IMR-90 (cell line): ENCODE measurements around the gene ASCL5. TPM values are rescaled to one million over a fixed set of nuclear protein-coding genes. Genes with fewer than 3 reads are reported as not detected.

Experiments
- ATAC-seq: fragments of 200-7000 bp; cut with Tn5 transposase; 2 replicates; pipeline ENCODE4 v1.9.1; 2020; ENCODE audit warnings: low read depth, mild to moderate bottlenecking, moderate library complexity
- BruUV-seq: library from RNA; stranded (reverse); fragments of 400-500 nt; replicated peaks from 2 replicates; lab custom pipeline; 2021; lab: Mats Ljungman, UMichigan
- CTCF ChIA-PET: fragments of 300-600 bp; formaldehyde crosslinking; extraction: SDS; loops from one replicate; lab custom pipeline; 2021; ENCODE audit warnings: antibody characterized with exemption; lab: Yijun Ruan, JAX
- POLR2A ChIA-PET: fragments of 300-600 bp; sonication (Branson Sonifier 250); formaldehyde crosslinking; loops from one replicate; lab custom pipeline; 2022; ENCODE audit warnings: antibody characterized with exemption; ENCODE audit not compliant: unreplicated experiment; lab: Charles Lee
- DNase-seq: peaks from one replicate; pipeline ENCODE4 v3.0.0; 2013
- H2AFZ ChIP-seq: replicated peaks from 2 replicates; pipeline ENCODE3; 2013; ENCODE audit warnings: low read length, mild to moderate bottlenecking; ENCODE audit not compliant: poor library complexity
- H2AK5ac ChIP-seq: 2 replicates; pipeline ENCODE4 v1.6.1; 2013; ENCODE audit warnings: low read depth, low read length, inconsistent platforms
- H2AK9ac ChIP-seq: replicated peaks from 2 replicates; pipeline ENCODE3; 2013; ENCODE audit warnings: mild to moderate bottlenecking, low read depth, low read length, moderate library complexity; ENCODE audit not compliant: poor library complexity
- H2BK120ac ChIP-seq: 2 replicates; pipeline ENCODE4 v1.6.1; 2013; ENCODE audit warnings: low read depth, low read length, inconsistent platforms
- H2BK15ac ChIP-seq: 3 replicates; pipeline ENCODE4 v1.6.1; 2013; ENCODE audit warnings: low read depth, low read length, inconsistent platforms
- H2BK20ac ChIP-seq: 2 replicates; pipeline ENCODE4 v1.6.1; 2013; ENCODE audit warnings: low read depth, mild to moderate bottlenecking, inconsistent platforms, low read length, moderate library complexity
- H2BK5ac ChIP-seq: 2 replicates; pipeline ENCODE4 v1.6.1; 2013; ENCODE audit warnings: mild to moderate bottlenecking, low read depth, low read length, inconsistent platforms; ENCODE audit not compliant: poor library complexity, severe bottlenecking
- H3K14ac ChIP-seq: replicated peaks from 2 replicates; pipeline ENCODE4 v1.6.1; 2013; ENCODE audit warnings: low read depth, low read length, inconsistent platforms
- H3K18ac ChIP-seq: 2 replicates; pipeline ENCODE4 v1.6.1; 2013; ENCODE audit warnings: low read depth, low read length, control low read depth
- H3K23ac ChIP-seq: 2 replicates; pipeline ENCODE4 v1.6.1; 2013; ENCODE audit warnings: low read depth, low read length, inconsistent platforms
- H3K27ac ChIP-seq: 2 replicates; pipeline ENCODE4 v1.5.1; 2013; ENCODE audit warnings: mild to moderate bottlenecking, control low read depth, low read length; ENCODE audit not compliant: insufficient read depth
- H3K27me3 ChIP-seq: 2 replicates; pipeline ENCODE4 v1.6.1; 2013; ENCODE audit warnings: low read length; ENCODE audit not compliant: control insufficient read depth, insufficient read depth
- H3K36me3 ChIP-seq: 2 replicates; pipeline ENCODE4 v1.6.1; 2013; ENCODE audit warnings: low read length, mixed read lengths; ENCODE audit not compliant: control insufficient read depth, insufficient read depth
- H3K4ac ChIP-seq: 2 replicates; pipeline ENCODE4 v1.6.1; 2013; ENCODE audit warnings: low read depth, low read length, inconsistent platforms
- H3K4me1 ChIP-seq: 2 replicates; pipeline ENCODE4 v1.6.1; 2013; ENCODE audit warnings: low read length, mixed read lengths; ENCODE audit not compliant: control insufficient read depth, insufficient read depth
- H3K4me2 ChIP-seq: 2 replicates; pipeline ENCODE4 v1.6.1; 2013; ENCODE audit warnings: low read depth, mild to moderate bottlenecking, control low read depth, low read length, moderate library complexity
- H3K4me3 ChIP-seq: 2 replicates; pipeline ENCODE4 v1.5.1; 2013; ENCODE audit warnings: low read depth, mild to moderate bottlenecking, control low read depth, low read length, moderate library complexity; ENCODE audit not compliant: insufficient read depth
- H3K56ac ChIP-seq: 2 replicates; pipeline ENCODE4 v1.6.1; 2013; ENCODE audit warnings: low read length, inconsistent platforms; ENCODE audit not compliant: insufficient read depth; ENCODE audit errors: extremely low read depth
- H3K79me1 ChIP-seq, 2 experiments: 2 replicates each; pipeline ENCODE4 v1.6.1; 2013; ENCODE audit warnings: low read length in 2 of 2, inconsistent platforms in 1 of 2, low read depth in 1 of 2
- H3K9ac ChIP-seq: 2 replicates; pipeline ENCODE4 v1.6.1; 2013; ENCODE audit warnings: low read depth, low read length, control low read depth
- H3K9me1 ChIP-seq: 2 replicates; pipeline ENCODE4 v1.6.1; 2013; ENCODE audit warnings: low read length, inconsistent platforms; ENCODE audit not compliant: insufficient read depth
- H3K9me3 ChIP-seq: 2 replicates; pipeline ENCODE4 v1.6.1; 2013; ENCODE audit warnings: low read length; ENCODE audit not compliant: control insufficient read depth, insufficient read depth
- H4K20me1 ChIP-seq: 2 replicates; pipeline ENCODE4 v1.6.1; 2013; ENCODE audit warnings: low read length, inconsistent platforms; ENCODE audit not compliant: insufficient read depth
- H4K5ac ChIP-seq: 2 replicates; pipeline ENCODE4 v1.6.1; 2013; ENCODE audit warnings: mild to moderate bottlenecking, low read depth, low read length, control low read depth
- H4K8ac ChIP-seq, 2 experiments: 2 replicates each; pipeline ENCODE4 v1.6.1; 2013; ENCODE audit warnings: low read depth in 2 of 2, low read length in 2 of 2, control low read depth in 1 of 2, inconsistent platforms in 1 of 2
- H4K91ac ChIP-seq: 2 replicates; pipeline ENCODE4 v1.6.1; 2013; ENCODE audit warnings: low read depth, low read length, inconsistent platforms; ENCODE audit not compliant: insufficient read depth
- BHLHE40 ChIP-seq: fragments of 150-350 bp; IDR thresholded peaks from 2 replicates; pipeline ENCODE4 v1.6.1; 2016; ENCODE audit warnings: mild to moderate bottlenecking, low read depth, low read length
- CEBPB ChIP-seq: IDR thresholded peaks from 2 replicates; pipeline ENCODE4 v1.6.1; 2012; ENCODE audit warnings: low read depth, low read length, improper control_type of control experiment
- CHD1 ChIP-seq: IDR thresholded peaks from 2 replicates; pipeline ENCODE4 v1.6.1; 2012; ENCODE audit warnings: low read depth, low read length, improper control_type of control experiment
- FOS ChIP-seq: fragments of 150-350 bp; IDR thresholded peaks from 2 replicates; pipeline ENCODE4 v1.6.1; 2016; ENCODE audit warnings: low read depth, low read length
- MAFK ChIP-seq: IDR thresholded peaks from 2 replicates; pipeline ENCODE4 v1.6.1; 2012; ENCODE audit warnings: low read depth, low read length, improper control_type of control experiment
- MAZ ChIP-seq: IDR thresholded peaks from 2 replicates; pipeline ENCODE4 v1.6.1; 2012; ENCODE audit warnings: low read depth, mild to moderate bottlenecking, low read length, improper control_type of control experiment, moderate library complexity, borderline replicate concordance
- NFE2L2 ChIP-seq: fragments of 150-350 bp; IDR thresholded peaks from 2 replicates; pipeline ENCODE4 v1.6.1; 2016; ENCODE audit warnings: low read depth, mild to moderate bottlenecking, low read length
- RAD21 ChIP-seq: IDR thresholded peaks from 2 replicates; pipeline ENCODE4 v1.6.1; 2012; ENCODE audit warnings: low read length, improper control_type of control experiment
- RCOR1 ChIP-seq: IDR thresholded peaks from 2 replicates; pipeline ENCODE4 v1.6.1; 2012; ENCODE audit warnings: mild to moderate bottlenecking, low read length, improper control_type of control experiment; ENCODE audit not compliant: insufficient replicate concordance
- SMC3 ChIP-seq: fragments of 150-350 bp; IDR thresholded peaks from 2 replicates; pipeline ENCODE4 v1.6.1; 2016; ENCODE audit warnings: low read depth, mild to moderate bottlenecking, antibody characterized with exemption, low read length, moderate library complexity
- WGBS, 2 experiments: methylation state at CpG; one replicate each; pipeline versions ENCODE4 v1.1.5 to v1.1.7; 2013; ENCODE audit warnings: missing lambda C conversion rate in 2 of 2; ENCODE audit not compliant: insufficient read length in 1 of 2; ENCODE audit errors: extremely low coverage in 2 of 2; 5-methylcytosine and 5-hydroxymethylcytosine counted together
- dilution Hi-C: fragments of 300-500 bp; cut with HindIII; formaldehyde crosslinking; loops from one replicate; pipeline ENCODE4 v1.14.3; 2018; ENCODE audit warnings: low sequenced_read_pairs; ENCODE audit not compliant: unreplicated experiment
- in situ Hi-C: fragments of 300-500 bp; cut with MboI; formaldehyde crosslinking; loops from 3 replicates; pipeline ENCODE4 v1.14.3; 2019; ENCODE audit warnings: low sequenced_read_pairs, inconsistent platforms, mixed read lengths
- intact Hi-C: fragments of 100-400 bp; cut with micrococcal nuclease; formaldehyde crosslinking; loops from 2 replicates; pipeline ENCODE4 v1.10.0; 2022
- polyA plus RNA-seq, 3 experiments: library from polyadenylated mRNA; depleted of rRNA; stranded (reverse); fragments of >200 nt; gene quantifications; 2 replicates each; pipeline ENCODE4 v1.2.3, GENCODE V29; 2012; ENCODE audit warnings: low replicate concordance in 1 of 3
- total RNA-seq: library from RNA; depleted of rRNA; stranded (reverse); fragments of >200 nt; gene quantifications from 2 replicates; pipeline ENCODE4 v1.2.3, GENCODE V29; 2012
- TF ChIP-seq, protein P1 (sequence below): fragments of 150-350 bp; IDR thresholded peaks from 2 replicates; pipeline ENCODE4 v1.6.1; 2017; ENCODE audit warnings: mild to moderate bottlenecking, antibody characterized with exemption, low read length, low read depth
- TF ChIP-seq, protein P2 (sequence below): fragments of 150-350 bp; IDR thresholded peaks from 2 replicates; pipeline ENCODE4 v1.6.1; 2016; ENCODE audit warnings: low read depth, mild to moderate bottlenecking, low read length, moderate library complexity, borderline replicate concordance

ASCL5 gene
- total and polyA plus RNA-seq, 2 of the 4 experiments (the other 2 are of a cell fraction): not detected

DNA sequence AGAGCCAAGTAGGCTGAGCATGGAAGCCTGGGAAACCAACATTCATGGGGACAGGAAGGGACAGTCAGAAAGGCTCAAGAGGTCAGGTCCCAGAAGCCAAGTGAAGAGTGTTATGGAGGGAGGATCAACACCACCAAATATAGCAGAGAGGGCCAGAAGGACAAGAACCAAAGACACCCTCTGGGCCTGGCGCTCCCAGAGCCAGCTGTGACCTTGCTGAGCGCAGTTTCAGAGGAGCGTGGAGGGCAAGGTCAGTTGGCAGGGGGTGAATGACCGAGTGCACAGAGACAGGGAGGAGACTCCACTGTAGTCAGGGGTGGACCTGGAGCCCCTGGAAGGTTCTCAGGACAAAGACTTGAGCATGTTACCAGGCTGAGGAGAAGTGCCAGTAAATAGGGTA, 4.4 kb upstream of the ASCL5 start:
- peaks cover 4% of the 10 kb centered on the region for H3K9me1 ChIP-seq
- no peak overlapping the region for H3K9ac ChIP-seq
- 60% methylated on average over 1 of the region's 4 CpGs; no CpG with 5 or more reads in 1 of the 2 experiments for WGBS, 2 experiments
- no peak overlapping the region for H4K5ac ChIP-seq
- TF ChIP-seq CEBPB (no peak), NFE2L2 (no peak), SMC3 (no peak), RAD21 (no peak), CHD1 (no peak), RCOR1 (no peak), MAZ (no peak), BHLHE40 (no peak), FOS (no peak), MAFK (no peak)
- TF ChIP-seq, protein P1, sequence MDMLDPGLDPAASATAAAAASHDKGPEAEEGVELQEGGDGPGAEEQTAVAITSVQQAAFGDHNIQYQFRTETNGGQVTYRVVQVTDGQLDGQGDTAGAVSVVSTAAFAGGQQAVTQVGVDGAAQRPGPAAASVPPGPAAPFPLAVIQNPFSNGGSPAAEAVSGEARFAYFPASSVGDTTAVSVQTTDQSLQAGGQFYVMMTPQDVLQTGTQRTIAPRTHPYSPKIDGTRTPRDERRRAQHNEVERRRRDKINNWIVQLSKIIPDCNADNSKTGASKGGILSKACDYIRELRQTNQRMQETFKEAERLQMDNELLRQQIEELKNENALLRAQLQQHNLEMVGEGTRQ: no peak
- TF ChIP-seq, protein P2, sequence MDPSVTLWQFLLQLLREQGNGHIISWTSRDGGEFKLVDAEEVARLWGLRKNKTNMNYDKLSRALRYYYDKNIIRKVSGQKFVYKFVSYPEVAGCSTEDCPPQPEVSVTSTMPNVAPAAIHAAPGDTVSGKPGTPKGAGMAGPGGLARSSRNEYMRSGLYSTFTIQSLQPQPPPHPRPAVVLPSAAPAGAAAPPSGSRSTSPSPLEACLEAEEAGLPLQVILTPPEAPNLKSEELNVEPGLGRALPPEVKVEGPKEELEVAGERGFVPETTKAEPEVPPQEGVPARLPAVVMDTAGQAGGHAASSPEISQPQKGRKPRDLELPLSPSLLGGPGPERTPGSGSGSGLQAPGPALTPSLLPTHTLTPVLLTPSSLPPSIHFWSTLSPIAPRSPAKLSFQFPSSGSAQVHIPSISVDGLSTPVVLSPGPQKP: no peak
- H3K4me1 ChIP-seq: peaks cover 2% of the 10 kb centered on the region; the same call in 1 of the 2 replicates
- no peak overlapping the region for H3K4ac ChIP-seq
- H3K14ac ChIP-seq: no peak overlapping the region
- H3K27me3 ChIP-seq: no peaks in the 10 kb centered on the region
- no peak overlapping the region for H3K4me2 ChIP-seq
- ATAC-seq (no peak), DNase-seq (no peak)
- H3K36me3 ChIP-seq: peaks cover 18% of the 10 kb centered on the region; the same call in 1 of the 2 replicates
- no peak overlapping the region for H2AK5ac ChIP-seq
- in situ Hi-C loops: no loop called here
- H3K27ac ChIP-seq: no peak overlapping the region
- no peak overlapping the region for H2AK9ac ChIP-seq
- H2AFZ ChIP-seq: no peak overlapping the region
- no peak overlapping the region for H4K91ac ChIP-seq
- no peak overlapping the region for H2BK20ac ChIP-seq
- H4K20me1 ChIP-seq: no peaks in the 10 kb centered on the region
- no peak overlapping the region for H3K4me3 ChIP-seq
- H2BK120ac ChIP-seq: no peak overlapping the region
- peaks cover 0 to 7% of the 10 kb centered on the region in 2 experiments; a peak in 2 of 4 replicates for H3K79me1 ChIP-seq
- POLR2A ChIA-PET: no interaction called here
- H2BK15ac ChIP-seq: no peak overlapping the region
- dilution Hi-C loops: no loop called here
- H3K9me3 ChIP-seq: no peaks in the 10 kb centered on the region
- H4K8ac ChIP-seq: no peak overlapping the region
- CTCF ChIA-PET: no interaction called here
- H2BK5ac ChIP-seq: no peak overlapping the region
- H3K23ac ChIP-seq: no peak overlapping the region
- BruUV-seq: no TSS peak
- no peak overlapping the region for H3K56ac ChIP-seq
- intact Hi-C loops: no loop called here
- no peak overlapping the region for H3K18ac ChIP-seq
